ENCODE measurements around the gene CHDH. TPM values are rescaled to one million over a fixed set of nuclear protein-coding genes. Genes with fewer than 3 reads are reported as not detected.

Gene CHDH
- total RNA-seq, result 10 to 100 TPM; 16.5 to 24.1 (median 22.1) TPM
- long read RNA-seq, donor 1, full-length matches to known transcripts, result 15 of 47 reads
- long read RNA-seq, donor 1, partial matches to known transcripts, result 3 of 47 reads
- long read RNA-seq, donor 1, other reads (novel, unspliced or antisense), result 29 of 47 reads
- long read RNA-seq, donor 2, full-length matches to known transcripts, result 7 of 15 reads
- long read RNA-seq, donor 2, partial matches to known transcripts, result 1 of 15 reads
- long read RNA-seq, donor 2, other reads (novel, unspliced or antisense), result 7 of 15 reads

GRCh38 chr3:53846134-53846850 is at the start of gene CHDH, which contains the start of gene IL17RB:
CHDH (minus strand) TSS chr3:53846419; CDS start chr3:53824008, 22,411 bp downstream.
IL17RB (plus strand) TSS chr3:53846568; CDS start chr3:53846589, 21 bp downstream.
- H3K9me3 ChIP-seq, result no peaks in the 10 kb centered on the region
- ATAC-seq (peak; percentile 76), DNase-seq (peak; percentile 76 to 92 (median 82))
- no peaks in the 10 kb centered on the region for H3K36me3 ChIP-seq (ENCODE audit: low read depth)
- intact Hi-C loops (cut with DNase I, micrococcal nuclease), result no loop called here
- TF ChIP-seq, protein P1, sequence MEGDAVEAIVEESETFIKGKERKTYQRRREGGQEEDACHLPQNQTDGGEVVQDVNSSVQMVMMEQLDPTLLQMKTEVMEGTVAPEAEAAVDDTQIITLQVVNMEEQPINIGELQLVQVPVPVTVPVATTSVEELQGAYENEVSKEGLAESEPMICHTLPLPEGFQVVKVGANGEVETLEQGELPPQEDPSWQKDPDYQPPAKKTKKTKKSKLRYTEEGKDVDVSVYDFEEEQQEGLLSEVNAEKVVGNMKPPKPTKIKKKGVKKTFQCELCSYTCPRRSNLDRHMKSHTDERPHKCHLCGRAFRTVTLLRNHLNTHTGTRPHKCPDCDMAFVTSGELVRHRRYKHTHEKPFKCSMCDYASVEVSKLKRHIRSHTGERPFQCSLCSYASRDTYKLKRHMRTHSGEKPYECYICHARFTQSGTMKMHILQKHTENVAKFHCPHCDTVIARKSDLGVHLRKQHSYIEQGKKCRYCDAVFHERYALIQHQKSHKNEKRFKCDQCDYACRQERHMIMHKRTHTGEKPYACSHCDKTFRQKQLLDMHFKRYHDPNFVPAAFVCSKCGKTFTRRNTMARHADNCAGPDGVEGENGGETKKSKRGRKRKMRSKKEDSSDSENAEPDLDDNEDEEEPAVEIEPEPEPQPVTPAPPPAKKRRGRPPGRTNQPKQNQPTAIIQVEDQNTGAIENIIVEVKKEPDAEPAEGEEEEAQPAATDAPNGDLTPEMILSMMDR (IDR thresholded peaks at IDR 0.05), result no peak
- peaks cover 30% of the 10 kb centered on the region for H3K4me1 ChIP-seq (ENCODE audit: low read depth)
- peak within 1 kb of the TSS; percentile 56 for H3K4me3 ChIP-seq

GRCh38 chr3:53892286-53892637 is 46.0 kb upstream of the CHDH start:
- DNase-seq (peak in 1 of 3 donors; percentile 17), ATAC-seq (no peak)
- H3K4me1 ChIP-seq (ENCODE audit: low read depth), result peaks cover 24% of the 10 kb centered on the region
- intact Hi-C loops (cut with DNase I, micrococcal nuclease), result no loop called here
- peaks cover 3% of the 10 kb centered on the region for H3K36me3 ChIP-seq (ENCODE audit: low read depth)
- no peaks in the 10 kb centered on the region for H3K9me3 ChIP-seq
- TF ChIP-seq, protein P1 (IDR thresholded peaks at IDR 0.05), result no peak
- peak overlapping the region; percentile 20 for H3K4me3 ChIP-seq

- H3K36me3 ChIP-seq (ENCODE audit: low read depth), result peaks cover 3% of the 10 kb centered on the region
- TF ChIP-seq, protein P1 (IDR thresholded peaks at IDR 0.05), result peak; percentile 19
- intact Hi-C loops (cut with DNase I, micrococcal nuclease), result no loop called here
- H3K4me3 ChIP-seq, result peak within 1 kb of the TSS; percentile 79
- peak; percentile 98 to 99 (median 98) for DNase-seq
- peaks cover 24% of the 10 kb centered on the region for H3K4me1 ChIP-seq (ENCODE audit: low read depth)
- ATAC-seq, result peak; percentile 96
- no peaks in the 10 kb centered on the region for H3K9me3 ChIP-seq
Measured at GRCh38 chr3:53891497-53892285, 45.5 kb upstream of the CHDH start, which contains the start of gene SELENOK. SELENOK (minus strand) TSS chr3:53891859.

DNA sequence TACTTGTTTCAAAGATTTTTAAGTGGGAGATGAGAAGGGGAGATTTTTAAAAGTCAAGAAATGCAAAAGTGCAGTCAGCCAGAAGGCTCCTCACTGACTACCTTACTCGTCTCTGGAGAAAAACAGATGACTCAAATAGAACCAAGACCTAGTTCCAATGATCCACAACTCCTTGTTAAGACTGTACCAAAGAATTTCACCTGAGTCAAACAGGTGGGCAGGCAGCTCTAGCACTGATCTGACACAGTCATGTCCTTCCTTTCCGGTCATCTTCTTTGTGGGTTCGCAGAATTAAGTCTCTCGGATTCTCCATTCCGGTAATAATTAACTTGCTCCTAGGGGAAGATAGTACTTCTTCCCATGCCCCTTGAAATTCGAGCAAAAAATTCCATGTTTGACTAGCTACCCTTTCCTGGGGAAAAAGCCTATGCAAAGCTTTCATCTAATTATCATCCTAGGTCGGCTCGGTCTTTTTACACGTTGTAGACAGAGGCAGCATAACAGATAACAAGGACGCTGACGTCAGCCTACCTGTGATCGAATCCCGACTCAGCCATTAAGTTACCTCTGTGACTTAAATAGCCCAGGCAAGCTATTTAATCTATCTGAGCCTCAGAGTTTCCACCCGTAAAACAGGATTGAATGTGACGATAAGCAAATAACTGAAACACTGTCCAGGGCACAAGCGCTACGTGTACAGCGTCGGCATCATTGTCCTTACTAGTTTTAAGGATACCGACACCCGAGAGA is 44.7 kb upstream of the CHDH start:
- intact Hi-C loops (cut with DNase I, micrococcal nuclease), result no loop called here
- TF ChIP-seq, protein P1 (IDR thresholded peaks at IDR 0.05), result no peak
- ATAC-seq (peak; percentile 53), DNase-seq (peak in 2 of 3 donors; percentile 25 to 77)
- peaks cover 24% of the 10 kb centered on the region for H3K4me1 ChIP-seq (ENCODE audit: low read depth)
- H3K36me3 ChIP-seq (ENCODE audit: low read depth), result peaks cover 3% of the 10 kb centered on the region
- peak overlapping the region; percentile 79 for H3K4me3 ChIP-seq
- no peaks in the 10 kb centered on the region for H3K9me3 ChIP-seq

- no peak for DNase-seq
- H3K9me3 ChIP-seq, result no peaks in the 10 kb centered on the region
- TF ChIP-seq, protein P1 (IDR thresholded peaks at IDR 0.05), result no peak
- ATAC-seq, result no peak
- H3K4me3 ChIP-seq, result no peak overlapping the region
- H3K4me1 ChIP-seq (ENCODE audit: low read depth), result peaks cover 24% of the 10 kb centered on the region
- intact Hi-C loops (cut with DNase I, micrococcal nuclease), result no loop called here
- H3K36me3 ChIP-seq (ENCODE audit: low read depth), result peaks cover 3% of the 10 kb centered on the region
Measured at GRCh38 chr3:53888232-53888631, 42.0 kb upstream of the CHDH start.

Measured in mucosa of descending colon (tissue), 3 donors.